Keratinocyte (primary cell): ENCODE measurements around the gene ATG14. TPM values are rescaled to one million over a fixed set of nuclear protein-coding genes. Genes with fewer than 3 reads are reported as not detected.
"Not testable (repeated sequence)": the region's sequence is repeated elsewhere in the genome, so short reads cannot be mapped to it uniquely, and the experiment has no call there.

Experiments
- DNase-seq: peaks from one replicate; pipeline ENCODE4 v3.0.0-alpha.2; 2011; ENCODE audit warnings: low read depth, missing footprints, low spot score
- FAIRE-seq: peaks from 2 replicates; lab custom pipeline; 2011; peaks lifted over from hg19 to GRCh38; lab: Jason Lieb, UNC
- H2AFZ ChIP-seq: 2 replicates; pipeline ENCODE4 v1.6.0; 2012; ENCODE audit warnings: low read length, control low read depth, inconsistent platforms; ENCODE audit not compliant: control insufficient read depth
- H3K27ac ChIP-seq: 2 replicates; pipeline ENCODE4 v1.5.1; 2011; ENCODE audit warnings: low read length; ENCODE audit not compliant: control insufficient read depth, insufficient read depth
- H3K27me3 ChIP-seq: 3 replicates; pipeline ENCODE4 v1.6.0; 2011; ENCODE audit warnings: low read length; ENCODE audit not compliant: control insufficient read depth, insufficient read depth; ENCODE audit errors: extremely low read depth
- H3K36me3 ChIP-seq, 2 experiments: 2 replicates in 1 of 2; 3 replicates in 1 of 2; pipeline ENCODE4 v1.5.1; 2011; ENCODE audit warnings: low read length in 2 of 2, mild to moderate bottlenecking in 1 of 2; ENCODE audit not compliant: control insufficient read depth in 2 of 2, insufficient read depth in 2 of 2; ENCODE audit errors: extremely low read depth in 1 of 2
- H3K4me1 ChIP-seq: 3 replicates; pipeline ENCODE4 v1.5.1; 2011; ENCODE audit warnings: low read length; ENCODE audit not compliant: control insufficient read depth, insufficient read depth; ENCODE audit errors: extremely low read depth
- H3K4me2 ChIP-seq: 3 replicates; pipeline ENCODE4 v1.6.0; 2011; ENCODE audit warnings: low read depth, low read length; ENCODE audit not compliant: control insufficient read depth, insufficient read depth; ENCODE audit errors: extremely low read depth
- H3K4me3 ChIP-seq, 3 experiments: fragments of 200-600 bp in 1 of 3; sonication (generic) in 1 of 3; 2 replicates in 2 of 3; 3 replicates in 1 of 3; pipeline ENCODE4 v1.5.1; 2011 to 2016; ENCODE audit warnings: low read length in 3 of 3, mild to moderate bottlenecking in 3 of 3, control low read depth in 2 of 3, inconsistent platforms in 1 of 3, low read depth in 1 of 3, mixed read lengths in 1 of 3, mixed run types in 1 of 3, moderate library complexity in 1 of 3; ENCODE audit not compliant: control insufficient read depth in 2 of 3, insufficient read depth in 2 of 3; ENCODE audit errors: extremely low read depth in 1 of 3
- H3K79me2 ChIP-seq: 2 replicates; pipeline ENCODE4 v1.6.0; 2012; ENCODE audit warnings: low read length; ENCODE audit not compliant: control insufficient read depth, insufficient read depth
- H3K9ac ChIP-seq: 3 replicates; pipeline ENCODE4 v1.6.0; 2011; ENCODE audit warnings: low read length; ENCODE audit not compliant: control insufficient read depth, insufficient read depth; ENCODE audit errors: extremely low read depth
- H3K9me1 ChIP-seq: 3 replicates; pipeline ENCODE4 v1.6.0; 2011; ENCODE audit warnings: low read length; ENCODE audit not compliant: control insufficient read depth, insufficient read depth; ENCODE audit errors: extremely low read depth
- H3K9me3 ChIP-seq: 2 replicates; pipeline ENCODE4 v1.5.1; 2012; ENCODE audit warnings: low read depth, low read length; ENCODE audit not compliant: control insufficient read depth
- H4K20me1 ChIP-seq: 3 replicates; pipeline ENCODE4 v1.6.0; 2011; ENCODE audit warnings: low read length; ENCODE audit not compliant: control insufficient read depth, insufficient read depth; ENCODE audit errors: extremely low read depth
- CTCF ChIP-seq, 3 experiments: IDR thresholded peaks in 1 of 3; conservative IDR thresholded peaks in 1 of 3; optimal IDR thresholded peaks in 1 of 3; 2 replicates in 2 of 3; 3 replicates in 1 of 3; pipeline versions ENCODE3 to v1.5.1; 2011; ENCODE audit warnings: low read length in 3 of 3, mild to moderate bottlenecking in 3 of 3, moderate library complexity in 2 of 3, control low read depth in 1 of 3, inconsistent platforms in 1 of 3; ENCODE audit not compliant: insufficient read depth in 2 of 3; ENCODE audit errors: extremely low read depth in 1 of 3
- EZH2 ChIP-seq: IDR thresholded peaks from one replicate; pipeline ENCODE4 v1.6.1; 2012; ENCODE audit warnings: inconsistent platforms, mild to moderate bottlenecking, low read length, moderate library complexity
- dilution Hi-C: fragments of 300-500 bp; cut with MboI; formaldehyde crosslinking; loops from one replicate; pipeline ENCODE4 v1.7.0; 2020; ENCODE audit warnings: low sequenced_read_pairs; ENCODE audit not compliant: extremely low pct_ligation_motif_present
- polyA plus RNA-seq, 5 experiments: library from polyadenylated mRNA; depleted of rRNA in 3 of 5; stranded (reverse) in 3 of 5; stranded (forward) in 1 of 5; unstranded in 1 of 5; fragments of >200 nt; gene quantifications; 1 replicate in 1 of 5; 2 replicates in 3 of 5; 3 replicates in 1 of 5; pipeline versions ENCODE4 v1.2.1 to v1.2.3, GENCODE V29; 2011 to 2012; ENCODE audit warnings: missing spikeins in 2 of 5, low read depth in 1 of 5, low replicate concordance in 1 of 5

Gene ATG14
- polyA plus RNA-seq, 1 donor (not counting 4 experiments of a cell fraction or from before 2014, with no cell fraction given) = 7.0 TPM

- no peak for FAIRE-seq
- TF ChIP-seq CTCF (optimal IDR thresholded peaks at IDR 0.05 in 1 of 3, IDR thresholded peaks at IDR 0.05 in 1 of 3, conservative IDR thresholded peaks at IDR 0.05 in 1 of 3; ENCODE audit: extremely low read depth in 1 of 3, insufficient read depth in 2 of 3, low read length in 3 of 3) (no peak), EZH2 (no peak)
- dilution Hi-C loops = no loop called here
Measured at GRCh38 chr14:55457496-55457895, 45.9 kb upstream of the ATG14 start.

GRCh38 chr14:55456411-55456810 is 44.8 kb upstream of the ATG14 start:
- H3K9ac ChIP-seq, H3K27ac ChIP-seq, DNase-seq, H3K27me3 ChIP-seq, H3K36me3 ChIP-seq, dilution Hi-C loops, H3K9me1 ChIP-seq, H2AFZ ChIP-seq, H3K4me3 ChIP-seq, H4K20me1 ChIP-seq, H3K9me3 ChIP-seq, H3K79me2 ChIP-seq, H3K4me2 ChIP-seq, FAIRE-seq: not testable (repeated sequence)
- peaks cover 40% of the 10 kb centered on the region for H3K4me1 ChIP-seq

More at GRCh38 chr14:55457496-55457895, 45.9 kb upstream of the ATG14 start:
- peaks cover 33% of the 10 kb centered on the region for H3K4me1 ChIP-seq
- H3K9me1 ChIP-seq = no peaks in the 10 kb centered on the region
- no peaks in the 10 kb centered on the region for H3K36me3 ChIP-seq
- no peaks in the 10 kb centered on the region for H4K20me1 ChIP-seq
- no peak overlapping the region for H3K4me3 ChIP-seq
- H2AFZ ChIP-seq = no peak overlapping the region
- no peaks in the 10 kb centered on the region for H3K27me3 ChIP-seq
- no peak overlapping the region for H3K4me2 ChIP-seq
- H3K9ac ChIP-seq = no peak overlapping the region
- no peaks in the 10 kb centered on the region for H3K9me3 ChIP-seq
- H3K79me2 ChIP-seq = no peaks in the 10 kb centered on the region
- DNase-seq = no peak
- H3K27ac ChIP-seq = no peak overlapping the region
